HG03066 (cell line): ENCODE measurements around the gene GZMM.

Experiments used
- ATAC-seq: cut with Tn5 transposase; IDR thresholded peaks from one replicate; pipeline ENCODE4 v1.9.1; 2021; ENCODE audit warnings: low read depth; ENCODE audit not compliant: unreplicated experiment

The GZMM gene

DNA sequence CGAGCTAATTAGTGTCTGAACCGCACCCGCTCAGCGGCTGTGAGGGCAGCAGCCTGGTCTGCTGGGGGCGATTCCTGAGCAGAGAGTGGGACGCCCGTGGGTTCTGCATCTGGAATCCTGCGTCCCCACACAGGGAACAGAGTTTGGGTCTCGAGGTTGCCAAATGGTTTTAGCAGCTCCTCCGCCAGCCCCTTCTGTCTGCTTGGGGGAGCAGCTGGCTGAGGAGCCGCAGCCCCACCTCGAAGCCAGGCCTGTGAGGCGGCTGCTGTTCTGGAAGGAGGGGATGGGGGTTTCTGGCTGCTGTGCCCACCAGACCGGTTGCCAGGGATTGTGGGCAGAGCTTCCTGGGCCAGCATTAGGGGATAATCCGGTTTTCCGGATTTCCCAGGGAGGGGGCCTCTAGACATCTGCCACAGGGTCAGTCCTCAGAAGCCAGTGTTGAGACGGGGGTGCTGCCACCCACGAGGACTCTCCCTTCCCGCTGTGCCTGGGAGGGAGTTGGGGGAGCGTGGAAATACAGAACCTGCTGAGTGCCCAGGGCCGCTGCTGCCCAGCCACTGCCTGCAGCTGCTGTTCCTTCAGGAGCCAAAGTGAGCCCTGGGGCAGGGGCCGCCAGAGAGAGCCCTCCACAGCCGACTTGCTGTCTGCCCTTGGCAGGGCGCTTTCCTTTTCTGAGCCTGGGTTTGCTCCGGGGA is 10.3 kb upstream of the GZMM start:
- ATAC-seq: no peak

- ATAC-seq: no peak
These were observed 9.8 kb upstream of the GZMM start for GRCh38 chr19:534088-534487.

GRCh38 chr19:535017-535835 is 8.6 kb upstream of the GZMM start:
- ATAC-seq: no peak

DNA sequence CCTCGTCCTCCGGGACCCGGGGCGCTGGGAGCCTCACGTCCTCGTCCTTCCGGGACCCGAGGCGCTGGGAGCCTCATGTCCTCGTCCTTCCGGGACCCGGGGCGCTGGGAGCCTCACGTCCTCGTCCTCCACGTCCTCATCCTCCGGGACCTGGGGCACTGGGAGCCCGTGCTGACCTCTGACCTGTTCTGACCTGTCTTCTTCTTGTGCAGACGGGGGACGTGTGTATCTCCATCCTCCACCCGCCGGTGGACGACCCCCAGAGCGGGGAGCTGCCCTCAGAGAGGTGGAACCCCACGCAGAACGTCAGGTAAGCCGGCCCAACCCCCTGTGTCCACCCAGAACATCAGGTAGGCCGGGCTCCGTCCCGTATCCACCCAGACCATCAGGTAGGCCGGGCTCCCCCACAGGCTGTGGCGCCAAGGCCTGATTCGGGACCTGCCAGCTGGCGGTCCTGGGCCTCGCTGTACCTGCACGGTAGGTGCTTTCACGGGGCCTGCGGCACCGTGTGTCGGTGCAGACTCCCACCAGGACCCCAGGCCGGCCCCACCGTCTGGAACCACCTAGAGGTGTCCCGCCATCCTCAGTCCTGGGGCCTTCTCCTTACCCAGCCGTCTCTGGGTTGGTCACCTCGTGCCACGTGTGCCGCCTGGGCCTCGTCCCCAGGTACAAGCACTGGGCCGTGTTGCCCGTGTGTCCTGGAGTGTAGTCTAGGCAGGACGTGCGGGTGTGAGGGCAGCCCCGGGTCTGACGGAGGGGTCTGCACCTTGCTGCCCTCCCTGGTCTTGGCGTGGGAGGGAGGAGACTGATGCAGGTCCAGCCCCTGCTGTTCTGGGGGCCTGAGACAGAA is 7.6 kb upstream of the GZMM start:
- no peak for ATAC-seq

- no peak for ATAC-seq
These were observed 6.9 kb upstream of the GZMM start for GRCh38 chr19:536881-537404.

DNA sequence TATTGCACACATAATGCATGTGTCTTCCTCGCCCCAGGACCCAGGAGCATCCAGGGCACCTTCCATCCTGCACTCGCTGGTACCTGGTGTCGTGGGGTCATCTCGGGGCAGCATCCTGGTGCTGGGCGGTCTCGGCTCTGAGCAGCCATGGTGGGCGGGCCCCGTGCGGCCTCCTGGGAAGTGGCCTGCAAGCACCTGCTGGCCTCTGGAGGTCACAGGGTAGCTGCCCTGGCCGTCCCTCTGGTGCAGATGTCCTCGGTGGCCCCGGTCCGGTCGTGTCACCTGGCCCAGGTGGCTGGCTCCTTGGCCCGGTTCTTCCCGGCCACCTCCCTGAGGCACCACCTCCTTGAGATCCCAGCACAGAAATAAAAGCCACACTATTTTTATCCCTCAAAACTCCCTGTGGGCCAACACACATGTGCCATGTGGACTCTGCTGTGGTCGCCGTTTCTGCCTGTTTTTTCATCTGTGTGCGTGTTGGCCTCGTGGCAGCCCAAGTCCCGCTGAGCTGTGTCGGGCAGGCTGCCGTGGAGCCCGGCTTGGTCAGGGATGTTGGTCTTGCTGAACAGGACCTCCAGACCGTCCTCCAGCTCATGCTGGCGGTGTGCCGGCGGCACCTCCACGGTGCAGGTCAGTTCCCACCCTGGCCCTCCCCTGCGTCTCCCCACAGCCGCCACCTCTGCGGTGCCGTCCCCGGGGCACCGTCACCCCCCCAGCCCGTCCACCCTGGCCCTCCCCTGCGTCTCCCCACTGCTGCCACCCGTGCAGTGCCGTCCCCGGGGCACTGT is 5.0 kb upstream of the GZMM start:
- ATAC-seq: no peak

- no peak for ATAC-seq
These were observed 4.3 kb upstream of the GZMM start for GRCh38 chr19:539429-540030.

GRCh38 chr19:540867-541637 is 2.8 kb upstream of the GZMM start:
- ATAC-seq: no peak

- ATAC-seq: no peak
These were observed 2.2 kb upstream of the GZMM start for GRCh38 chr19:541699-542098.

GRCh38 chr19:542173-542866 is 1.5 kb upstream of the GZMM start:
- no peak for ATAC-seq

- no peak for ATAC-seq
These were observed 3.3 kb downstream of the GZMM start for GRCh38 chr19:547117-547516.

DNA sequence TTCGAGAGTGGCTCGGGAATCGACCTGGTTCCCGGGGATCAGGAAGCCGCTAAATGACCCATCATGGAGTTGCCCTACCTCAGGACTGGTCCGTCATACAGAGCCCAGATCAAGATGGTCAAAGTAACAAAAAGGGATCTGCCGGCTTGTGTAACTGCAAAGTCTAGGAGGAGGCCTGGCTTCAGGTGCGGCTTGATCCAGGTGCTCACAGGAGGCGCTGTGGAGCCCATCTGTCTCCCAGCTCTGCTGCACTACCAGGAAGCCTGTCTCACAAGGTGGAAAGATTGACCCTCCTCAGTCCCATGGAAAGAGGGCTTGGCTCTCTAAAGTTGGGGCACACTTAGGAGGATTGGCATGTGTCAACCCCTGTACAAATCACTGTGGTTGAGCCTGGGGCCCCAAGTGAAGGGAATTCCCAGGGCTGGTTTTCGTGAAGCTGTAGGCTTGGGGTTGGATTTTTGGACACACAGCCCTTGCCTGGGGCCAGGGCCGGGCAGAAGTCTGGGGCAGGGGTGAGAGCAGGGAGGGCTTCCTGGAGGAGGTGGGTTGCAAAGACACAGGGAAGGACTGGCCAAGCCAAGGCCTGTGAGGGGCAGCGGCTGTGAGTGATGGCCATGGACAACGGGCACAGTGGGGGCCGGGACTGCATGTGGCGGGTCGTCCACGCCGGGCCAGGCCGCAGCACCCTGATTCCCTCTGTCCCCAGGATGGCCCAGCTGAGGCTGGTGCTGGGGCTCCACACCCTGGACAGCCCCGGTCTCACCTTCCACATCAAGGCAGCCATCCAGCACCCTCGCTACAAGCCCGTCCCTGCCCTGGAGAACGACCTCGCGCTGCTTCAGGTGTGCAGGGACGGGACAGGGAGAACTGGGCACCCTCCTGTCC is 4.2 kb downstream of the GZMM start:
- no peak for ATAC-seq

GRCh38 chr19:548886-549830 is 5.3 kb downstream of the GZMM start:
- ATAC-seq: no peak

GRCh38 chr19:554817-555216 is 11.0 kb downstream of the GZMM start:
- no peak for ATAC-seq

DNA sequence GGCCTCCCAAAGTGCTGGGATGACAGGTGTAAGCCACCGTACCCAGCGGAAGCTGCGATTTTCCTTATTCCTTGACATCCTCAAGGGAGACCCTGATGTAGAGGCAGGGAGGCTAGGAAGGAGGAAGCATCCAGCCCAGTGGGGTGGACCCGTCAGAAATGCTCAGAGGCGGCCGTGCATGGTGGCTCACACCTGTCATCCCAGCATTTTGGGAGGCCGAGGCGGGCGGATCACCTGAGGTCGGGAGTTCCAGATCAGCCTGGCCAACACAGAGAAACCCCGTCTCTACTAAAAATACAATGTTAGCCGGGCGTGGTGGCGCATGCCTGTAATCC is 11.6 kb downstream of the GZMM start:
- no peak for ATAC-seq

- no peak for ATAC-seq
These were observed 12.9 kb downstream of the GZMM start for GRCh38 chr19:556611-557382.
